WERI-Rb-1 (cell line): ENCODE data around the gene SEPTIN8.
A peak's percentile ranks its signal among the peaks of the same experiment; 100 is the strongest.

Experiments used
- DNase-seq: peaks from one replicate; pipeline ENCODE4 v3.0.0-alpha.2; 2020
- H3K27ac ChIP-seq: fragments of 250-450 bp; sonication (Bioruptor Pico); 2 replicates; pipeline ENCODE4 v1.5.1; 2020; ENCODE audit warnings: mild to moderate bottlenecking, moderate library complexity
- H3K27me3 ChIP-seq: fragments of 250-450 bp; sonication (Bioruptor Pico); 2 replicates; pipeline ENCODE4 v1.5.1; 2021; ENCODE audit warnings: mild to moderate bottlenecking, low read depth, moderate library complexity; ENCODE audit not compliant: insufficient read depth, severe bottlenecking
- H3K36me3 ChIP-seq: fragments of 250-450 bp; sonication (Bioruptor Pico); 2 replicates; pipeline ENCODE4 v1.5.1; 2020; ENCODE audit warnings: mild to moderate bottlenecking, moderate library complexity
- H3K4me3 ChIP-seq: 2 replicates; pipeline ENCODE4 v1.5.1; 2011; ENCODE audit warnings: low read depth, mild to moderate bottlenecking, control low read depth, low read length
- H3K9me3 ChIP-seq: fragments of 250-450 bp; sonication (Bioruptor Pico); 2 replicates; pipeline ENCODE4 v1.5.1; 2021; ENCODE audit warnings: mild to moderate bottlenecking, moderate library complexity; ENCODE audit not compliant: severe bottlenecking
- CTCF ChIP-seq: IDR thresholded peaks from 2 replicates; pipeline ENCODE4 v1.5.1; 2011; ENCODE audit warnings: low read depth, mild to moderate bottlenecking, control low read depth, inconsistent platforms, low read length

The SEPTIN8 gene

GRCh38 chr5:132780577-132780976 lies 3.5 kb upstream of the SEPTIN8 start:
- DNase-seq, result no peak
- H3K27me3 ChIP-seq, result no peaks in the 10 kb centered on the region
- TF ChIP-seq CTCF, result no peak
- no peaks in the 10 kb centered on the region for H3K36me3 ChIP-seq
- H3K27ac ChIP-seq, result no peak overlapping the region
- no peak overlapping the region for H3K4me3 ChIP-seq
- no peaks in the 10 kb centered on the region for H3K9me3 ChIP-seq

- DNase-seq, result no peak
- no peaks in the 10 kb centered on the region for H3K9me3 ChIP-seq
- no peak overlapping the region for H3K4me3 ChIP-seq
- H3K27ac ChIP-seq, result no peak overlapping the region
- no peaks in the 10 kb centered on the region for H3K27me3 ChIP-seq
- no peaks in the 10 kb centered on the region for H3K36me3 ChIP-seq
- TF ChIP-seq CTCF, result no peak
Measured at GRCh38 chr5:132779961-132780360, 2.9 kb upstream of the SEPTIN8 start.

GRCh38 chr5:132778856-132779255 lies 1.8 kb upstream of the SEPTIN8 start:
- Histone ChIP-seq H3K27ac (no peak overlapping the region), H3K36me3 (no peaks in the 10 kb centered on the region), H3K27me3 (no peaks in the 10 kb centered on the region), H3K4me3 (no peak overlapping the region), H3K9me3 (no peaks in the 10 kb centered on the region)
- no peak for DNase-seq
- TF ChIP-seq CTCF, result no peak

GRCh38 chr5:132778129-132778528 lies 1.1 kb upstream of the SEPTIN8 start:
- H3K4me3 ChIP-seq, result no peak overlapping the region

GRCh38 chr5:132776938-132777208 lies 166 bp downstream of the SEPTIN8 start:
- H3K36me3 ChIP-seq, result no peaks in the 10 kb centered on the region
- TF ChIP-seq CTCF, result no peak
- H3K27me3 ChIP-seq, result no peaks in the 10 kb centered on the region
- no peak for DNase-seq
- H3K4me3 ChIP-seq, result peak overlapping the region; percentile 76
- H3K9me3 ChIP-seq, result no peaks in the 10 kb centered on the region
- peak overlapping the region; percentile 59 for H3K27ac ChIP-seq

More at GRCh38 chr5:132778129-132778528, 1.1 kb upstream of the SEPTIN8 start:
- DNase-seq, result no peak
- Histone ChIP-seq H3K9me3 (no peaks in the 10 kb centered on the region), H3K36me3 (no peaks in the 10 kb centered on the region), H3K27ac (no peak overlapping the region), H3K27me3 (no peaks in the 10 kb centered on the region)
- TF ChIP-seq CTCF, result no peak

- DNase-seq, result peak; percentile 66
- H3K27ac ChIP-seq, result peak overlapping the region; percentile 59
- no peaks in the 10 kb centered on the region for H3K27me3 ChIP-seq
- no peaks in the 10 kb centered on the region for H3K9me3 ChIP-seq
- H3K36me3 ChIP-seq, result no peaks in the 10 kb centered on the region
- TF ChIP-seq CTCF, result no peak
- H3K4me3 ChIP-seq, result peak overlapping the region; percentile 76
Measured at GRCh38 chr5:132776131-132776937, 705 bp downstream of the SEPTIN8 start.
